ENCODE measurements around the gene PLCG2. TPM values are rescaled to one million over a fixed set of nuclear protein-coding genes. Genes with fewer than 3 reads are reported as not detected.
A peak's percentile ranks its signal among the peaks of the same experiment; 100 is the strongest.

Gene PLCG2
- total RNA-seq, 1 experiment from 2014 or later: 3.5 TPM

DNA sequence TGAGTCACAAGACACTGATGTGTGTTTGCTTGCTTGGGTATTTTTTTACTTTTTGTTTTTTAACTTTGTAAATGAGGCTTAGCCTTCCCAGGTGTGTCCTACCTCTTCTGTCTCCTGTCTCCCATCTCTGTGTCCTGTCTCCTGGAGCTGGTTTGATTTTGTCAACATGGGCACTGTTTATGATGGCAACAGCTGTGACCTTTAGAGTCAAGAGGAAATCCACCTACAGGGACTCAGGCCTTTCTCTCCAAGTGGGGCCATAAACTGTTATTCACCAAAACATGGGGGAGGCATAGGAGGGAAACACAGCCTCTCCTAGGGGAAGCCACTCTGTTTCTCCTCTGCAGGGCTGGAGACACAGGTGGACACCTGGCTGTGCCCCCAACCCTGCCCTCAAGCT lies 13.1 kb upstream of the PLCG2 start:
- Histone ChIP-seq H3K36me3 (ENCODE audit: low read depth, low read length) (no peaks in the 10 kb centered on the region), H3K27ac (ENCODE audit: low read length) (no peak overlapping the region), H3K4me3 (ENCODE audit: low read length) (no peak overlapping the region), H3K79me2 (ENCODE audit: low read length) (no peaks in the 10 kb centered on the region), H3K27me3 (ENCODE audit: low read length) (no peaks in the 10 kb centered on the region), H4K20me1 (ENCODE audit: low read length) (no peaks in the 10 kb centered on the region), H3K9me3 (ENCODE audit: low read length) (no peaks in the 10 kb centered on the region), H3K9ac (ENCODE audit: low read length) (no peak overlapping the region), H3K9me2 (replicated peaks; ENCODE audit: low read length) (no peaks in the 10 kb centered on the region), H2AFZ (ENCODE audit: low read length) (no peak overlapping the region), H3F3A (ENCODE audit: low read length, unreplicated experiment) (no peaks in the 10 kb centered on the region), H3K4me1 (ENCODE audit: insufficient read depth, low read length) (peaks cover 11% of the 10 kb centered on the region; the same call in 1 of the 2 replicates), H3K4me2 (ENCODE audit: low read length) (no peak overlapping the region)
- TF ChIP-seq, protein P1, sequence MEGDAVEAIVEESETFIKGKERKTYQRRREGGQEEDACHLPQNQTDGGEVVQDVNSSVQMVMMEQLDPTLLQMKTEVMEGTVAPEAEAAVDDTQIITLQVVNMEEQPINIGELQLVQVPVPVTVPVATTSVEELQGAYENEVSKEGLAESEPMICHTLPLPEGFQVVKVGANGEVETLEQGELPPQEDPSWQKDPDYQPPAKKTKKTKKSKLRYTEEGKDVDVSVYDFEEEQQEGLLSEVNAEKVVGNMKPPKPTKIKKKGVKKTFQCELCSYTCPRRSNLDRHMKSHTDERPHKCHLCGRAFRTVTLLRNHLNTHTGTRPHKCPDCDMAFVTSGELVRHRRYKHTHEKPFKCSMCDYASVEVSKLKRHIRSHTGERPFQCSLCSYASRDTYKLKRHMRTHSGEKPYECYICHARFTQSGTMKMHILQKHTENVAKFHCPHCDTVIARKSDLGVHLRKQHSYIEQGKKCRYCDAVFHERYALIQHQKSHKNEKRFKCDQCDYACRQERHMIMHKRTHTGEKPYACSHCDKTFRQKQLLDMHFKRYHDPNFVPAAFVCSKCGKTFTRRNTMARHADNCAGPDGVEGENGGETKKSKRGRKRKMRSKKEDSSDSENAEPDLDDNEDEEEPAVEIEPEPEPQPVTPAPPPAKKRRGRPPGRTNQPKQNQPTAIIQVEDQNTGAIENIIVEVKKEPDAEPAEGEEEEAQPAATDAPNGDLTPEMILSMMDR (conservative IDR thresholded peaks at IDR 0.05; ENCODE audit: low read depth, low read length): no peak
- TF ChIP-seq EZH2phosphoT487 (IDR thresholded peaks at IDR 0.05; ENCODE audit: borderline replicate concordance, low read length) (no peak), EZH2 (IDR thresholded peaks at IDR 0.05; ENCODE audit: low read length, unreplicated experiment) (no peak)
- DNase-seq: no peak
- no peak for ATAC-seq
- no TSS peak for BruUV-seq (replicated peaks)
- ChIA-PET POLR2A (ENCODE audit: unreplicated experiment) (no interaction called here), CTCF (no interaction called here)
- intact Hi-C loops (cut with micrococcal nuclease): loop anchor here (5.0 kb wide), 1 partner anchor 106 kb away; no protein-coding TSS in a partner anchor

DNA sequence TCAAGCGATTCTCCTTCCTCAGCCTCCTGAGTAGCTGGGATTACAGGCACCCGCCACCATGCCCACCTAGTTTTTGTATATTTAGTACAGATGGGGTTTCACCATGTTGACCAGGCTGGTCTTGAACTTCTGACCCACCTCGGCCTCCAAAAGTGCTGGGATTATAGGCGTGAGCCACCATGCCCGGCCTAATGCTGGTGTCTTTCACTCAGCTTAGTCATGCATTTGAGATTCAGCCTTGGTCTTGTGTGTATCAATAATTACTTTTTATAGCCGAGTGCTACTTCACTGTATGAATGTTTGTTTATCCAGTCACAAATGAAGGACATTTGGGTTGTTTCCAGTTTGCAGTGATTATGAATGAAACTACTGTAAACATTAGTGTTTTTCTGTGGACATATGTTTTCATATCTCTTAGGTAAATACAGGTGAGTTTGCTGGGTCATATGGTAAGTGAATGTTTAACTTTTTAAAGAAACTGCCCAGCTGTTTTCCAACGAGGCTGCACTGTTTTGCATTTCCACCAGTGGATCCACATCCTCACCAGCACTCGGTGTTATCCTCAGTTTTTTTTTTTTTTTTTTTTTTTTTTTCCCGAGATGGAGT lies 11.0 kb upstream of the PLCG2 start:
- DNase-seq (peak; percentile 92), ATAC-seq (peak; percentile 95)
- Histone ChIP-seq H3K36me3 (ENCODE audit: low read depth, low read length) (no peaks in the 10 kb centered on the region), H3F3A (ENCODE audit: low read length, unreplicated experiment) (no peaks in the 10 kb centered on the region), H3K4me1 (ENCODE audit: insufficient read depth, low read length) (peaks cover 11% of the 10 kb centered on the region; the same call in 1 of the 2 replicates), H3K27ac (ENCODE audit: low read length) (peak overlapping the region; percentile 36; the same call in 1 of the 2 replicates), H4K20me1 (ENCODE audit: low read length) (no peaks in the 10 kb centered on the region), H3K27me3 (ENCODE audit: low read length) (no peaks in the 10 kb centered on the region), H3K9me2 (replicated peaks; ENCODE audit: low read length) (no peaks in the 10 kb centered on the region), H3K4me3 (ENCODE audit: low read length) (no peak overlapping the region), H3K4me2 (ENCODE audit: low read length) (peak overlapping the region; percentile 37), H3K9me3 (ENCODE audit: low read length) (no peaks in the 10 kb centered on the region), H3K9ac (ENCODE audit: low read length) (no peak overlapping the region), H3K79me2 (ENCODE audit: low read length) (no peaks in the 10 kb centered on the region), H2AFZ (ENCODE audit: low read length) (no peak overlapping the region)
- CTCF ChIA-PET: interaction anchor here (0.6 to 1.0 kb wide), 2 partner anchors 10 to 11 kb away, joined by 3 read pairs; no protein-coding TSS in a partner anchor
- intact Hi-C loops (cut with micrococcal nuclease): loop anchor here (1.0 to 5.0 kb wide), 3 partner anchors 27 to 104 kb away; no protein-coding TSS in a partner anchor
- POLR2A ChIA-PET (ENCODE audit: unreplicated experiment): interaction anchor here (0.6 kb wide), 1 partner anchor 55 kb away, joined by 6 read pairs; no protein-coding TSS in a partner anchor
- TF ChIP-seq EZH2phosphoT487 (IDR thresholded peaks at IDR 0.05; ENCODE audit: borderline replicate concordance, low read length) (no peak), EZH2 (IDR thresholded peaks at IDR 0.05; ENCODE audit: low read length, unreplicated experiment) (no peak)
- BruUV-seq (replicated peaks): no TSS peak

GRCh38 chr16:81770008-81770407 lies 9.1 kb upstream of the PLCG2 start:
- no peaks in the 10 kb centered on the region for H3K9me3 ChIP-seq (ENCODE audit: low read length)
- ATAC-seq: no peak
- CTCF ChIA-PET: no interaction called here

More at GRCh38 chr16:81770008-81770407, 9.1 kb upstream of the PLCG2 start:
- Histone ChIP-seq H3K36me3 (ENCODE audit: low read depth, low read length) (no peaks in the 10 kb centered on the region), H3K9me2 (replicated peaks; ENCODE audit: low read length) (no peaks in the 10 kb centered on the region), H3K4me3 (ENCODE audit: low read length) (no peak overlapping the region), H4K20me1 (ENCODE audit: low read length) (no peaks in the 10 kb centered on the region), H3K27ac (ENCODE audit: low read length) (no peak overlapping the region), H2AFZ (ENCODE audit: low read length) (no peak overlapping the region), H3K27me3 (ENCODE audit: low read length) (no peaks in the 10 kb centered on the region), H3F3A (ENCODE audit: low read length, unreplicated experiment) (no peaks in the 10 kb centered on the region), H3K9ac (ENCODE audit: low read length) (no peak overlapping the region), H3K79me2 (ENCODE audit: low read length) (no peaks in the 10 kb centered on the region), H3K4me1 (ENCODE audit: insufficient read depth, low read length) (peaks cover 11% of the 10 kb centered on the region; the same call in 1 of the 2 replicates), H3K4me2 (ENCODE audit: low read length) (no peak overlapping the region)
- intact Hi-C loops (cut with micrococcal nuclease): no loop called here
- no TSS peak for BruUV-seq (replicated peaks)
- no peak for DNase-seq
- POLR2A ChIA-PET (ENCODE audit: unreplicated experiment): no interaction called here
- no peak for TF ChIP-seq EZH2 (IDR thresholded peaks at IDR 0.05; ENCODE audit: low read length, unreplicated experiment)
- TF ChIP-seq, protein P1 (conservative IDR thresholded peaks at IDR 0.05; ENCODE audit: low read depth, low read length): no peak
- no peak for TF ChIP-seq EZH2phosphoT487 (IDR thresholded peaks at IDR 0.05; ENCODE audit: borderline replicate concordance, low read length)
